Left hindlimb (tissue), 1 donor: ENCODE results near the gene FOXL3.
A peak's percentile ranks its signal among the peaks of the same experiment; 100 is the strongest.
"Not testable (repeated sequence)": the region's sequence is repeated elsewhere in the genome, so short reads cannot be mapped to it uniquely, and the experiment has no call there.

ENCODE experiments used
- DNase-seq: peaks from one replicate; pipeline ENCODE4 v3.0.0-alpha.2; 2018

FOXL3 gene

DNA sequence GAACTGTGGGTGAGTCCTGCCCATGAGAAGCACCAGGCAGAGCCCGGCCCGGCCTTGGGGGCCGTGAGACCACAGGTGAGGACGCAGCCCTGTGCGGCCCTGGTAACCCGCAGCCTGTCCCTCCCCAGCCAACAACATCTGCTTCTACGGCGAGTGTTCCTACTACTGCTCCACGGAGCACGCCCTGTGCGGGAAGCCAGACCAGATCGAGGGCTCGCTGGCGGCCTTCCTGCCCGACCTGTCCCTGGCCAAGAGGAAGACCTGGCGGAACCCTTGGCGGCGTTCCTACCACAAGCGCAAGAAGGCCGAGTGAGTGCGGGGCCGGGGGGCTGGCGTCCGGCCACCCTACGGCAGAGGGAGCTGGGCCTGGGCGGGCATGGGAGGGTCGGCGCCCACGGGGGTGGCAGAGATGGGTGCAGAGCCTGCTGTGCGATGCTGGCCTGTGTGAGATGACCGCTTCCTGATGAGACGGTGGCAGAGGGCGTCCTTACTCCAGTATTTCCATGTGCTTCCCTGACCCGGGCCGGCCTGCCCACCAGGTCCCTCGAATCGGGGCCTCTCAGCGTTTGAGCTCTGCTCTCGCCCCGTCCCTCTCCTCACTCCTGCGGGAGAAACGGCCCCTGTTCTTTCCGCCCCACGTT, 34.1 kb upstream of the FOXL3 start:
- peak; percentile 28 for DNase-seq

DNA sequence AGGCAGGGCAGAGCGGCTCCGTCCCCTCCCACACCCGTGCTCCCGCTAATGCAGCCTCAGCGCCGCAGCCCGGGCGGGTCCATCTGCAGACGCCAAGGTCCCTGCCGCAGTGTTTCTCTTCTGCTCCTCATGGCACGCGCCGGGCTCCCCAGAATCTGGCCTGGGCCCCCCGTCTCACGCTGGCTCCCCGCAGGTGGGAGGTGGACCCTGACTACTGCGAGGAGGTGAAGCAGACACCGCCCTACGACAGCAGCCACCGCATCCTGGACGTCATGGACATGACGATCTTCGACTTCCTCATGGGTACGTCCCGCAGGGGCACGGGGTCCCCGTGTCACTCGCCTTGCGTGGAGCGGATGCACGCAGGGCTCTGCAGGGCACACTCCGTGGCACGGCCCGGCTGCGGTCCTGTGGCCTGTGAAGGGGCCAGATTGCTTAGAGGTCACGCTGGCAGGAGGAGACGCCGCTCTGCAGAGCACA, 33.5 kb upstream of the FOXL3 start:
- peak; percentile 27 for DNase-seq

DNA sequence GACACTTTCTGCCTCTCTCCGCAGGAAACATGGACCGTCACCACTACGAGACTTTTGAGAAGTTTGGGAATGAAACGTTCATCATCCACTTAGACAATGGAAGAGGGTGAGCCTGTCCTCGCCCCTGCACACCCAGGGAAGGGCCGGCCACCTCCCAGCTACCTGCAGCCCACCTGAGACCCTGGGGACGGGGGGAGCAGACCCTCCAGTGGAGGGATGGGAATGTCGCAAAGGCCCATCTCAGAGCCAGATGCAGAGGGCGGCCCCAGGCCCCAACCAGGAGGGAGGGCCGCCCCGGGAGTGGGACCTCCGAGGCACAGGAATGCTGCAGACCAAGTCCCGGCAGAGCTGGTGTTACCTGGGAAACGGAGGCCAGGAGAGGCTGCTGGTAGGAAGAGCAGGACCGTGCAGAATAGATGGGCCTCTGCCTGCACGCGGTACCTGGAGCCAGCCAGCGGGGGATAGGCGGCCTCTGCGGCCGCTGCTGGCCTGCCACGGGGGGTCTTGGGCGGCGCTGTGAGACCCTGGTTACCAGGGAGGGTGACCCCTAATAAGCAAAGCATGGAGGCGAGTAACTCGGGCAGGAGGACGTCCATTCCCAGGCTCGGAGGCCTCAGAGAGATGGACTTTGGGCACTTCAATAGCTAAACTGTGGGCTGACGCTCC, 32.9 kb upstream of the FOXL3 start:
- peak; percentile 31 for DNase-seq

DNA sequence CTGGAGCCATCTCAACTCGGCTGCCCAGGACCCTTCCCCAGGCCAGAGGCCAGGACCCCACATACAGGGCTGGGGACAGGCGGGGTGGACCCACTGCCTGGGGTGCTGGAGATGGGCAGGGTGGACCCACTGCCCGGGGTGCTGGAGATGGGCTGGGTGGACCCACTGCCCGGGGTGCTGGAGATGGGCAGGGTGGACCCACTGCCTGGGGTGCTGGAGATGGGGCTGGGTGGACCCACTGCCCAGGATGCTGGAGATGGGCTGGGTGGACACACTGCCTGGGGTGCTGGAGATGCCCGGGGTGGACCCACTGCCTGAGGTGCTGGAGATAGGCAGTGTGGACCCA, 32.4 kb upstream of the FOXL3 start:
- peak; percentile 28 for DNase-seq

DNA sequence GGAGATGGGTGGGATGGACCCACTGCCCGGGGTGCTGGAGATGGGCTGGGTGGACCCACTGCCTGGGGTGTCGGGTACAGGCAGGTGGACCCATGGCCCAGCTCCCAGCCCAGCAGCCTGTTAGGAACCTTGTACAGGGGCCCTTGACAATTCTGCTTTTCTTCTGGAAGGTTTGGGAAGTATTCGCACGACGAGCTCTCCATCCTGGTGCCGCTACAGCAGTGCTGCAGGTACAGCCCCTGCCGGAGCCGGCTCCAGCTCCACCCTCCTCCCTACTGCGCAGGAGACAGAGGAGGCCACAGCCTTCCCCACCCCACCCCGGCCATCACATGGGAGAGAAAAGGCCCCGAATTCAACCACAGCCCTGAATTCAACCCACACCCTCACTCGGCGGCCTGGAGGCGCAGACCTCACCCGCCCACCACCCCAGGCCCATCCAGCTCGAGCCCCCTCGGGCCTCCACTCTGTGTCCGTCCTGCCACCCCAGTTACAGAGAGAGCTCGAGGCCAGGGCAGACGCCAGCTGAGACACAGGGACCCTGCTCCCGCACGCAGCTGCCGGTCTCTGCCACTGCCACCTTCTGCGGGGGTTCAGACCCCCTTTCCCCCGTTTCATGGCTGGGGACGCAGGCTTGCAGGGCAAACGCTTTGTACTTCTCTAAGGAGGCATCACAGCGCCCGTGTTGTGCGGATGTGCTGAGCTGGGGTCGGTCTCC, 31.3 kb upstream of the FOXL3 start:
- DNase-seq = peak; percentile 21

DNA sequence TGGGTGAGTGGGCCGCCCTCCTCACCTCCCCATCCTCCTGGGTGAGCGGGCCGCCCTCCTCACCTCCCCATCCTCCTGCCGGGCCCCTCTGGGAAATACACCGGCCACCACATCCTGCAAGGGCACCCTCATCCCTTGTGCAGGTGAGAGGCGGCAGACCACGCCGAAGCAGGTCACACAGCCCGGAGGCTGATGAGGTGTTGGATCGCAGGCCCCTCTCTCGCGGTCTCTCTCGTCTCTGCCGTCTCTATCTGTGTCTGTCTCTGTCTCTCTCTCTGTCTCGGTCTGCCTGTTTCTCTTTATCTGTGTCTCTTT, 30.8 kb upstream of the FOXL3 start:
- DNase-seq = no peak

DNA sequence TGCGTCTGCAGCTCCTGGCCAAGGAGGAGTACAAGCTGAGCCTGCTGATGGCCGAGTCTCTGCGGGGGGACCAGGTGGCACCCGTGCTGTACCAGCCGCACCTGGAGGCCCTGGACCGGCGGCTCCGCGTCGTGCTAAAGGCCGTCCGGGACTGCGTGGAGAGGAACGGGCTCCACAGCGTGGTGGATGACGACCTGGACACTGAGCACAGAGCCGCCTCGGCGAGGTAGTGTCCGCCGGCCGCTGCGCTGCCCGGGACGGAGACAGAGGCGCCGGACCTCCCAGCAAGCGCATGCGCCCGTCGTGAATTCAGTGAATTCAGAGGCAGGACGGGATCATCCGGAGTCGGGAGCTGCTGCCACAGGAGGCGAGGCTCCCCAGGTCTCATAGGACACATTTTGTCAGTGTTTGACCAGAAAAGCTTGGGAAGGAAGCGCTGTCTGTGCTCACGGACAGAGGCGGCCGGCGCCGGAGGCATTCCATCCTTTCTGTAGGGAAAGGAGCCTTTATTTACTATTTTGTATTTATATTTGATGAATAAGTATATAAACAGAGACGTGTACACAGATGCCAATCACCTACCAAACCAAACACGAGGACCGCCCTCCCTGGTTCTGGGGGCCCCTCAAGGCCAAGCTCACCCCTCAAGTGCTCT, 30.1 kb upstream of the FOXL3 start:
- peak; percentile 26 for DNase-seq

DNA sequence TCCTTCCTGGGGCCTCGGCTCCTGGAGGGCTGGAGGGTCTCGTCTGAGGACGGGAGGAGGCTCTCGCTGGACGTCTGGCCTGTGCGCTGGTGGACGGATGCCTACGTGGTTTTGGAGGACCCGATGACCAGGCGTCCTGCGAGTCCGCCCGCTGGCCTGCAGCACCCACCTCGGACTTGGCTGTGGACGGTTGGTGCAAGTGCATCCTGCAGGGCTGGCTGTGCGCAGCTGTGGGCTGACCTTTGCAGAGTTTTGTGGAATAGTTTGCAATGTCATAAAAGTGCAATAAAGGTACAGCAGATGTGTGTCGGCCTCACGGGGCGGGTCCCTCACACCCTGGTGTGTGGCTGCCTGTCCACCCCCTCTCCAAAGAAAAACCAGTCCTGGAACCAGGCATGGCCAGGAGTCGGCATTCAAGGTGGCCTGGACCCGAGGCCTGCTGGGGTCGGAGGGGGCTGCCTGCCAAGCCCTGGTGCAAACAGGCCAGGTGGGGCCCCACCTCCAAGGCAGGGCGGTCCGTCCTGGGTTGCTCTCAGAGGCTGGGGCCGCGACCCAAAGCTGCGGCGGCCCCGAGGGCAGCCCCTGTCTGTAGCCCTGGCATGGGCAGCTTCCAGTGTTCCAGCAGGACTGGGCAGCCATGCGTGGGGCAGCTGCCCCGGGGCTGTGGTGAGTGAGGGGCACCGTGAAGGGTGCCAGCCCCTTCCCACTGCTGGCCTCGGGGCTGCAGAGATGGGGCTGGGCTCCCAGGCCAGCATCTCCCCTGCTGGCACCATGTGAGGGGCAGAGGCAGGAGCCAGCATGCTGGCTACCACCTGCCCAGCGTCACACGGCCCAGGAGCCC, 29.3 kb upstream of the FOXL3 start:
- DNase-seq = no peak

DNA sequence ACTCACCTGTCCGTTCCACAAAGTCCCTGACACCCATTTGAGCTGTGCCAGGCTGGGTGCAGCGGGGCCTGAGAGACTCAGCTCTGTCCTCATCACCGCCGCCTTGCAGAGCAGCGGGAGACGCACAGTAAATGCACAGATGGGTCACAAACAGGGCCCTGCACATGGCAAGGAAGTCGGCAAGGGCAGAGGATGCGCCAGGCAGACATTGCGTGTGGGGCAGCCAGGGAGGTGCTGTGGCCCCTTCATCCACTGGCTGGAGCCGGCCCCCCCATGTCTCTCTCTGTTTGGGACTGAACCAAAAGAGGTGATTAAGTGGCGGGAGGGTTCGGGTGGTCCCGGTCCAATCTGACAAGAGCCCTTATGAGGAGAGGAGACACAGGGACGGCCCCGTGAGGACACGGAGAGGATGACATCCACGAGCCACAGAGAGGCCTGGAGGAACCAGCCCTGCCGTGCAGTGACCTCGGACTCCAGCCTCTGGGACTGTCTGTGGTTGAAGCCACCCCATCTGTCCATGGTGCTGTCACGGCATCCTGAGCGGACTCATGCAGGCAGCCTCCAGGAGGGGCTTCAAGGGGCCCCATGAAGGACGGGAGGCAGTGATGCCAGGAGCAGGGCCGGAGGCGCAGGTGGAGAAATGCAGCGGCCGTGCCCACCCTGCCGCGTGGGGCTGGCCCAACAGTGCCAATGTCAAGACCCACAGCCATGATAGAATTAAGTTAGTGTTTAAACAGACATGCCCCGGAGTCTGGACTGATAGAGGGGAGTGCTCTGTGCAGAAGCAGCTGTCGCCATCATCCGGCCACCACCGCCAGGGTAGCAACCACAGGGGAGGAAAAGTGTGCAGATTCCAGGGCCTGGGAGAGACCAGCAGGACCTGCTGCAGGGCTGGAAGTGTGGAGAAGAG, 28.4 kb upstream of the FOXL3 start:
- no peak for DNase-seq

DNA sequence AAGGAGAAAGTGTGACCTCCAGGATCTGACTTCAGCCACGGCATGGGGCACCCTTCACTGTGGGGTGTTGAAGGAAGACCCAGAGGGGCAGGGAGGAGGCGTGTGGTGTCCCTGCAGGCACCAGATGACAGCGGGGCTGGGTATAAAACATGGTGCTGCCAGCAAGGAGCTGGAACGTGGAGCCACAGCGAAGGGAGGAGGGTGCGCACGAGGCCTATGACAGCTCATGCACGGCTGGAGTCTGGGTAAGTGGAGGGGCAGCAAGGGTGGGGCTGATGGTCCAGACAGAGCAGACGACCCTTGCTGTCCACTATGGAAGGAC, 27.8 kb upstream of the FOXL3 start:
- DNase-seq = no peak

DNA sequence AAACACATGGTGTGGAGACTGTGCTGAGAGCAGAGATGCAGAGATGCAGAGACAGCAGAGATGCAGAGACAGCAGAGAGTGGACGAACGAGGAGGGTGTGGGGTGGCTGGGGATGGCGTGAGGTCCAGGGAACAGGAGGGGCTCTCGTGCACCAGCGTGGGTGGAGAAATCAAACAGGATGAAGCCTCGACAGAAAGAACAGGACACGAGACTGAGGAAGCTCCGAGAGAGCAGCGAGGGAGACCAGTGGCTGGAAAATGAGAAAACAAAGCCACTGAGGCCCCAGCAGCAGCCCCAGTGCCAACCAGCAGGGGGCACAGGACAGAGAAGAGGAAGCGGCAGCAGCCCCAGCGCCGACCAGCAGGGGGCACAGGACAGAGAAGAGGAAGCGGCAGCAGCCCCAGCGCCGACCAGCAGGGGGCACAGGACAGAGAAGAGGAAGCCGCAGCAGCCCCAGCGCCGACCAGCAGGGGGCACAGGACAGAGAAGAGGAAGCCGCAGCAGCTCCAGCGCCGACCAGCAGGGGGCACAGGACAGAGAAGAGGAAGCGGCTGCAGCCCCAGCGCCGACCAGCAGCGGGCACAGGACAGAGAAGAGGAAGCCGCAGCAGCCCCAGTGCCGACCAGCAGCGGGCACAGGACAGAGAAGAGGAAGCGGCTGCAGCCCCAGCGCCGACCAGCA, 27.2 kb upstream of the FOXL3 start:
- DNase-seq = not testable (repeated sequence)

DNA sequence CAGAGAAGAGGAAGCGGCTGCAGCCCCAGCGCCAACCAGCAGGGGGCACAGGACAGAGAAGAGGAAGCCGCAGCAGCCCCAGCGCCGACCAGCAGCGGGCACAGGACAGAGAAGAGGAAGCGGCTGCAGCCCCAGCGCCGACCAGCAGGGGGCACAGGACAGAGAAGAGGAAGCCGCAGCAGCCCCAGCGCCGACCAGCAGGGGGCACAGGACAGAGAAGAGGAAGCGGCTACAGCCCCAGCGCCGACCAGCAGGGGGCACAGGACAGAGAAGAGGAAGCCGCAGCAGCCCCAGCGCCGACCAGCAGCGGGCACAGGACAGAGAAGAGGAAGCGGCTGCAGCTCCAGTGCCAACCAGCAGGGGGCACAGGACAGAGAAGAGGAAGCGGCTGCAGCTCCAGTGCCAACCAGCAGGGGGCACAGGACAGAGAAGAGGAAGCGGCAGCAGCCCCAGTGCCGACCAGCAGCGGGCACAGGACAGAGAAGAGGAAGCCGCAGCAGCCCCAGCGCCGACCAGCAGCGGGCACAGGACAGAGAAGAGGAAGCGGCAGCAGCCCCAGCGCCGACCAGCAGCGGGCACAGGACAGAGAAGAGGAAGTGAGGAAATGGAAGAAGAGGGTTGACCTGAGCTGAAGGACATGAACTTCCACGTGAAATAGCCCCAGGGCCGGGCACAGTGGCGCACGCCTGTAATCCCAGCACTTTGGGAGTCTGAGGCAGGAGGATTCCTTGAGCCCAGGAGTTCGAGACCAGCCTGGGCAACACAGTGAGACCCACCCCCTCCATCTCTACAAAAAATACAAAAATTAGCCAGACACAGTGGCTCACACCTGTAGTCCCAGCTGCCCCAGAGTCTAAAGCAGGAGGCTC, 26.3 kb upstream of the FOXL3 start:
- DNase-seq = not testable (repeated sequence)

DNA sequence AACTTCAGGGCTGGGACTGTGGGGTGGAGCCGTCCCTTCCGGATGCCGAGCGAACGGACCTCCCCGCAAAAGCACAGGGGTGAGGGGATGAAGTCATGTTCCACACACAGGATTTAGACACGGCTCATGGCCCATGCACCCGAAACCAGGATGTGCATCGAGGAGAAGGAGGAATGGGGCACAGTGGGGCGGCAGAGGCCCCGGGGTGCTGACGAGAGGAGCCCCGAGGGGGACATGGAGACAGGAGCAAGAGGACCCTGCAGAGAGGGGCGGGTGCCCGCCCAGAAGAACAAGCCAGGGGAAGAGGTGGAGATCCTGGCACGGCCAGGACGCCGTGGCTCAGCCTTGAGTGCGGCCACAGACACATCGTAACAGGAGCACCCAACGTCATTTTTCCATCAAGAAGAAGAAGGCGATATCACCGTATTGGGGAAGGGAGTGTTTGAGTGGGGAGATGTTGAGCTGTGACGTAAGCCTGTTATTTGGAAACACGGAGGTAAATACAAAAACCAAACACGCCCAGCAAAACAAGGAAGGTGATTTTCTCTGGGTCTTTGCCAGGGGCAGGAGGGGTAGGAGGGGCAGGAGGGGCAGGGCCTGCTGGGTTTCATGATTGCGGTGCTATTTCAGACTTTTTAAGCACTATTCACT, 25.3 kb upstream of the FOXL3 start:
- no peak for DNase-seq

DNA sequence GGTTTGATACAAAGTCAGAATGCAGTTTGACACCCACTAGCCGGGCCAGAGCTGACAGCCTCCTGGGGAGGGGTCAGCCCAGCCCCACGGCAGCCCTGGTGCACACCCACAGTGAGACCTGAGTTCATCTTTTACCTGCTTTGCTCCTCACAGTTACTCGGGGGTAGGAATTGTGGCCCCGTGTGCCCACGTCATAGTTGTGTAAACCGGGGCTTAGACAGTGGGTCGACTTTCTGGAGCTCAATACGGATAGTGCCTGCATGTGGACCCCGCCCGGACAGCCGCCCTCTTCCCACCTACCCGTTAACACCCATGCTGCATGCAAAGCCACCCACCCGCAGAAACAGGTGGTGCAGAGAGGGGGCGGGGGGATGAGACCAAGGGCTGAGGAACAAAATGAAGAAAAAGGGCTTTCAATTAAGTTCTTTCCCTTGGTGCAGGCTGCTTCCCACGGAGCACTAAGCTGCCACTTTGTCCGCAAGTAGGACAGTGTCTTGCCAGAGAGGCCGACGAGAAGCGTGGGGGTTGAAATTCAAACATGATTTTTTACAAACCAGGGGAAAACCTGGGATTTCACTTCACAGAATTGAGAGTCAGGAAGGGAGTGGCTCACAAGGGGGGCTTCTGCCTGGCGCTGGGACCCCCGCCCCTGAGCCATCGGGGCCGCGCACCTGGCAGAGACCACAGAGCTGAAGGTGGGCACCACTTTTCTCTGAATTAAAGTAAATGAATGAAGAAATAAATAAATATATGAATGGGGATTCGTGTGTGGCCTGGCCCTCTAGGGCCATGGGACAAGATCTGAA, 24.6 kb upstream of the FOXL3 start:
- no peak for DNase-seq

DNA sequence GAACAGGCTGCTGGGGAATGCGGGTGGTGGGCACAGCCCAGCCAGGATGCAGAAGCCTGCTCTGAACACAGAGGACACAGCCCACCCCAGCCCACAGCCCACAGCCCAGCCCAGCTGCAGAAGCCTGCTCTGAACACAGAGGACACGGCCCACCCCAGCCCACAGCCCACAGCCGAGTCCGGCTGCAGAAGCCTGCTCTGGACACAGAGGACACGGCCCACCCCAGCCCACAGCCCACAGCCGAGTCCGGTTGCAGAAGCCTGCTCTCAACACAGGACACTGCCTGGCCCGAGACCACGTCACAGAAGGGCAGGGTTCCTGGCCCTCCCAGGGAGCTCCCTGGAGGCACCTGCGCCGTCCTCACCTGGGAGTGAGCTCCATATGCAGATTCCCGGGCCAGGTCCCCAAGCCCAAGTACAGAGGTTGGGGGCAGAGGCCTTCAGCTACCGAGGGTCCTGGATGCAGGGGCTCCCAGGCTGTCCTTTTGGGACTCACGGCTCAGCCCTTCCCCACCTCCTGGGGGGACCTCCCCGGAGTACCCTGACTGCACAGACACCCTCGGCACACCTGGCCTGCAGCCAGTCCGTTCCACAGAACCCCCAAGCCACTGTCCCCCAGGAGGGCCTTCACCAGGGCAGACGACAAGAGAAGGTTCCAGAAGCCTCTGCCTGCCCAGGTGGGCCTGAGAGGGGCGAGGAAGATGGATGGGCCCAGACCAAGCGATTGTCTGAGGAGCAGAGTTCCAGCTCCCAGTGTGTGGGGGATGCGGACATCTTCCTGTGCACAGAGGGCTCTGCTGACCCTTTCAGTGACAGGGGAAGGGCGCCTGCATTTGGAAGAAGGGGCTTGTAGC, 23.7 kb upstream of the FOXL3 start:
- no peak for DNase-seq

DNA sequence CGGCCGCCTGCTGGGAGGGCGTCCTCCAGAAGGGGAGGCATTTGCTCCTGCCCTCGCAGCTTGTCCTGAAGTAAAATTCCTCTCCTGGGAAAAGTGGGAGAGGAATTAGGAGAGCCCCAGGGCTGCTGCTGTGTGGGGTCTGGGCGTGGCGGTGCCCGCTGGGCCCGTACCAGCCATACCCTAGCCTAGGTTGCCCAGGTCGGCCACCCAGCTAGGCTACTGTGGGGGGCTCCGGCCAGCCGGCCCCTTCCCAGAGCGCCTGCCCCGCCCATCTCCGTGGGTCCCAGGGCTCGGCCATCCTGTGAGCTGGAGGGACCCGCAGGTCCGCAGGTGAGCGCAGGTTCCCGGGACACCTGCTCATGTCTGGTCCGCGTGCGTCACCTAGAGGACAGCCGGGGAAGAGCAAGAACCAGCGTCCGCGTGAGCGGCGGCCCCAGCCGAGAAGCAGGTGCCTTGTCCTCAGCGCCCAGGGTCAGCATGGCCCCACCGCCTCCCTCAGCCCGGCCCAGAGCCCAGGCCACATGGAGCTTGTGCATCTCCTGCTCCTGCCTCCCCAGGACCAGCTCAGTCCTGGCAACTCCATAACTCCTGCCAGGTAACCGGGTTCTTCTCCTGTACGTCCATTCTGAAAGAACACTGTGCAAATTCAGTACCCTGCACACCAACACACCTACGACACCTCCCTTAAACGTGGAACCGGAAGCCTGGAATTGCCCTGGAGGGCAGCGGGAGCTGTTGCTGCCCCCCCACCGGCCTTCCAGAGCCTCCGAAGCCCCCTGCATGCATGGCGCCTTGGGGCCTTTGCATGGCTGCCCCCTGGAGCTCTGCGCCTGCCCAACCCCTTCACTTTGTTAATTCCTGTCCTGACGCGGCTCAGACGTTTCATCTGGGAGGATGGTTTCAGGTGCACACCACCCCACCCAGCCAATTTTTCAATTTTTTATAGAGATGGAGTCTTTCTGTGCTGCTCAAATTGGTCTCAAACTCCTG, 22.8 kb upstream of the FOXL3 start:
- DNase-seq = no peak

DNA sequence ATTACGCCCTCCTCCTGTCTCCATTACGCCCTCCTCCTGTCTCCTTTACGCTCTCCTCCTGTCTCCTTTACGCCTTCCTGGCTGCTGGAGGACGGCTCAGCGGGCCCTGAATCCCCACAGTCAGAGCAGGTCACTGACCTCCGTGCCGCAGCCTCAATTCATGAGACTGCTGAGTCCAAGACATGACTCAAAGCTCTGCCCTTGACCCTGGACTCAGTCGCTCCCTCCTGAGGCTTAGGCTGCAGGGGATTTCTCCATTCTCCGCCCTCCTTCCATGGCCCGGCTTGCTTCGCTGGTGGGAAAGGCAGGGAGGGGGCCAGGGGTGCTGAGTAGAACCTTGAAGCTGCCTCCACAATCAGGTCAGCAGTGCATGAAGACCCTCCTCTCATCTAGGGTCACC, 21.0 kb upstream of the FOXL3 start:
- no peak for DNase-seq
